Lower lobe of right lung (tissue), 2 donors: ENCODE data around the gene GABRA5. TPM values are rescaled to one million over a fixed set of nuclear protein-coding genes. Genes with fewer than 3 reads are reported as not detected.

Source experiments
- ATAC-seq, 2 donors: fragments of 200-7000 bp; cut with Tn5 transposase; one replicate each; pipeline ENCODE4 v1.9.1; 2020 to 2022; ENCODE audit warnings: mild to moderate bottlenecking in 2 of 2, moderate library complexity in 2 of 2
- DNase-seq: peaks from one replicate; pipeline ENCODE4 v3.0.0-alpha.2; 2020
- H3K27ac ChIP-seq: fragments of 200-600 bp; one replicate; pipeline ENCODE4 v1.8.0; 2022
- H3K27me3 ChIP-seq: fragments of 200-600 bp; one replicate; pipeline ENCODE4 v1.8.0; 2022; ENCODE audit warnings: low read depth
- H3K36me3 ChIP-seq: fragments of 200-600 bp; one replicate; pipeline ENCODE4 v1.8.0; 2022; ENCODE audit warnings: mild to moderate bottlenecking
- H3K4me1 ChIP-seq: fragments of 200-600 bp; one replicate; pipeline ENCODE4 v1.8.0; 2022
- H3K4me3 ChIP-seq: fragments of 200-600 bp; one replicate; pipeline ENCODE4 v1.8.0; 2022; ENCODE audit warnings: mild to moderate bottlenecking
- H3K9me3 ChIP-seq: fragments of 200-600 bp; one replicate; pipeline ENCODE4 v1.8.0; 2022
- intact Hi-C: fragments of 100-400 bp; cut with DNase I; formaldehyde crosslinking; loops from one replicate; pipeline ENCODE4 v1.11.0; 2022
- total RNA-seq: library from RNA; stranded (reverse); fragmentation: NEBNext Ultra II Directional; extraction: Animal tissue kit (Norgen Biotek cat#: 25700); gene quantifications from one replicate; pipeline ENCODE4 v1.2.1, GENCODE V29; 2021
- TF ChIP-seq, protein P1 (sequence below): fragments of 200-600 bp; IDR thresholded peaks from one replicate; pipeline ENCODE4 v1.8.0; 2022; ENCODE audit warnings: antibody characterized with exemption, mild to moderate bottlenecking
- donor health status: DM: no; HTN: yes; CAD: no; lungs with severe emphysema.

GABRA5 gene
- total RNA-seq, 1 donor from 2014 or later: not detected

- Histone ChIP-seq H3K27me3 (no peaks in the 10 kb centered on the region), H3K4me3 (no peak overlapping the region), H3K4me1 (no peaks in the 10 kb centered on the region), H3K36me3 (no peaks in the 10 kb centered on the region), H3K9me3 (no peaks in the 10 kb centered on the region), H3K27ac (no peak overlapping the region)
- TF ChIP-seq, protein P1, sequence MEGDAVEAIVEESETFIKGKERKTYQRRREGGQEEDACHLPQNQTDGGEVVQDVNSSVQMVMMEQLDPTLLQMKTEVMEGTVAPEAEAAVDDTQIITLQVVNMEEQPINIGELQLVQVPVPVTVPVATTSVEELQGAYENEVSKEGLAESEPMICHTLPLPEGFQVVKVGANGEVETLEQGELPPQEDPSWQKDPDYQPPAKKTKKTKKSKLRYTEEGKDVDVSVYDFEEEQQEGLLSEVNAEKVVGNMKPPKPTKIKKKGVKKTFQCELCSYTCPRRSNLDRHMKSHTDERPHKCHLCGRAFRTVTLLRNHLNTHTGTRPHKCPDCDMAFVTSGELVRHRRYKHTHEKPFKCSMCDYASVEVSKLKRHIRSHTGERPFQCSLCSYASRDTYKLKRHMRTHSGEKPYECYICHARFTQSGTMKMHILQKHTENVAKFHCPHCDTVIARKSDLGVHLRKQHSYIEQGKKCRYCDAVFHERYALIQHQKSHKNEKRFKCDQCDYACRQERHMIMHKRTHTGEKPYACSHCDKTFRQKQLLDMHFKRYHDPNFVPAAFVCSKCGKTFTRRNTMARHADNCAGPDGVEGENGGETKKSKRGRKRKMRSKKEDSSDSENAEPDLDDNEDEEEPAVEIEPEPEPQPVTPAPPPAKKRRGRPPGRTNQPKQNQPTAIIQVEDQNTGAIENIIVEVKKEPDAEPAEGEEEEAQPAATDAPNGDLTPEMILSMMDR: no peak
- ATAC-seq (no peak), DNase-seq (no peak)
- intact Hi-C loops: no loop called here
Measured at GRCh38 chr15:26926081-26926480, 59.2 kb downstream of the GABRA5 start.

GRCh38 chr15:26928051-26928450 lies 61.2 kb downstream of the GABRA5 start:
- no peak overlapping the region for H3K4me3 ChIP-seq
- no peak for DNase-seq
- TF ChIP-seq, protein P1: no peak
- intact Hi-C loops: no loop called here
- no peak for ATAC-seq
- no peak overlapping the region for H3K27ac ChIP-seq
- H3K9me3 ChIP-seq: no peaks in the 10 kb centered on the region
- H3K36me3 ChIP-seq: no peaks in the 10 kb centered on the region
- no peaks in the 10 kb centered on the region for H3K27me3 ChIP-seq
- no peaks in the 10 kb centered on the region for H3K4me1 ChIP-seq

DNA sequence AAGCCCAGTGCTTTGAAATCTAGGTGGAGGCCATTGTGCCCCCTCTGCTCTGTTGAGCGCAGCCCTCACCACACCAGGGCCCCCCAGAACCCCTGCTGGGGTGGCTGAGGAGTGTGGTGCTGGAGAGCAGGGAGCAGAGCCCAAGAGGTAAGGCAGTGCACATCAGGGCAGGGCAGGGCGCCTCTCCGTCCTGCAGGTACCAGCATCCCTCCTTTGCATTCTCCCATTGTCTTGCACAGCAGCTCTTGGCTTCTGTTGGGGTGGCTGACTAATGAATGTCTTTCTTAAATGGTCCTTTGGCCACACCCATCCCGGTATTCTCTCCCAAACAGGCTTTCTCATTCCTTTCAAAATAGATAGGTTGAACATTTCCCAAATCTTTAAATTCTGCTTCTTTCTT lies 62.7 kb downstream of the GABRA5 start:
- H3K9me3 ChIP-seq: no peaks in the 10 kb centered on the region
- ATAC-seq: no peak
- intact Hi-C loops: no loop called here

DNA sequence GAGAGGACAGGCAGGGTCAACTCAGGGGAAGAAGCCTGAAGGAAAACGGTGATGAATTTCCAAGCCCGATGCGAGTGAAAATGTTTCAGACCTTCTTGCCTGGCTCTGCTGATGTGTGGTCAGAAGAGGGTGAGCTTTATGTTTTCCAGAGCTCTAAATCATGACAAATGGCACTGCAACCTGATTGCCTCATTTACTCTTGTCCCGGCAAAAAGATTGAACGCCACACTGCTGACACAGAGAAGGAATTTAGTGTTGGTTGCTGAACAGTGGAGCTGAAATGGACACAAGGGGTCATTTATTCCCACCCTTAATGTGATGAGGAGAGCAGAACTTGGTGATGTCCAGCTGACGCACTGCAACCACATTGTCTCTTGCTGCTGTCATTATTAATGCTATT lies 68.0 kb downstream of the GABRA5 start:
- no peak for DNase-seq
- Histone ChIP-seq H3K9me3 (no peaks in the 10 kb centered on the region), H3K27ac (no peak overlapping the region), H3K36me3 (no peaks in the 10 kb centered on the region), H3K27me3 (no peaks in the 10 kb centered on the region), H3K4me3 (no peak overlapping the region), H3K4me1 (no peaks in the 10 kb centered on the region)
- intact Hi-C loops: no loop called here
- ATAC-seq: no peak
- TF ChIP-seq, protein P1: no peak

More for the DNA sequence above, 62.7 kb downstream of the GABRA5 start:
- Histone ChIP-seq H3K36me3 (no peaks in the 10 kb centered on the region), H3K4me3 (no peak overlapping the region), H3K27me3 (no peaks in the 10 kb centered on the region), H3K4me1 (no peaks in the 10 kb centered on the region), H3K27ac (no peak overlapping the region)
- TF ChIP-seq, protein P1: no peak
- DNase-seq: no peak

GRCh38 chr15:26935322-26935721 lies 68.5 kb downstream of the GABRA5 start:
- TF ChIP-seq, protein P1: no peak
- no peak for DNase-seq

DNA sequence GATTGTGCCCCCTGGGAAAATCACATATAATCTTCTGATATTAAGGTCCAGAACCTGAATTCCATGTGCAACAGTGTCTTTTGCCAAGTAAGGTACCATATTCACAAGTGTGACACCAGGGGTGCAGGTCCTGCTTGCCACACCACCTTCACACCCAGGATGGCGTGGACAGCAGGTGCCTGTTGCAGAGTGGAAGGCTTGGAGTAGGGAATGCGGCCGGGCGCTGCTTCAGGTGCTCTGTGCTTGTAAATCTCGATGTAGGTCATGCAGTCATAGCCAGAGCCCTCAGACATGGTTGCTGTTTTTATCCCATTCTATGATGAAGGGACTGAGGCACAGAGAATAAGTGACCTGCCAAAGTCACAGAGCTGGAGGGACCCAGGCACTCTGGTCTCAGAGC lies 69.6 kb downstream of the GABRA5 start:
- ATAC-seq (no peak), DNase-seq (no peak)
- TF ChIP-seq, protein P1: no peak
- intact Hi-C loops: no loop called here
- no peaks in the 10 kb centered on the region for H3K36me3 ChIP-seq
- H3K4me1 ChIP-seq: no peaks in the 10 kb centered on the region
- no peaks in the 10 kb centered on the region for H3K27me3 ChIP-seq
- H3K4me3 ChIP-seq: no peak overlapping the region
- no peak overlapping the region for H3K27ac ChIP-seq
- no peaks in the 10 kb centered on the region for H3K9me3 ChIP-seq

More at GRCh38 chr15:26935322-26935721, 68.5 kb downstream of the GABRA5 start:
- Histone ChIP-seq H3K4me1 (no peaks in the 10 kb centered on the region), H3K27me3 (no peaks in the 10 kb centered on the region), H3K27ac (no peak overlapping the region), H3K9me3 (no peaks in the 10 kb centered on the region), H3K36me3 (no peaks in the 10 kb centered on the region), H3K4me3 (no peak overlapping the region)
- intact Hi-C loops: no loop called here
- no peak for ATAC-seq
